Fibroblast of mammary gland (primary cell): ENCODE results near the gene P2RY6.

Experiments used
- DNase-seq: peaks from one replicate; pipeline ENCODE4 v3.0.0-alpha.2; 2010; ENCODE audit warnings: low read depth
- H3K4me3 ChIP-seq: 2 replicates; pipeline ENCODE4 v1.5.1; 2011; ENCODE audit warnings: low read depth, mild to moderate bottlenecking, low read length, moderate library complexity; ENCODE audit not compliant: control insufficient read depth
- CTCF ChIP-seq: conservative IDR thresholded peaks from 2 replicates; pipeline ENCODE4 v1.5.1; 2011; ENCODE audit warnings: low read depth, low read length, inconsistent platforms; ENCODE audit not compliant: control insufficient read depth, insufficient read depth

The P2RY6 gene

GRCh38 chr11:73263640-73264039, 8.5 kb upstream of the P2RY6 start:
- H3K4me3 ChIP-seq, result no peak overlapping the region
- no peak for TF ChIP-seq CTCF
- no peak for DNase-seq

GRCh38 chr11:73265278-73265810, 6.8 kb upstream of the P2RY6 start:
- no peak for DNase-seq
- H3K4me3 ChIP-seq, result no peak overlapping the region
- no peak for TF ChIP-seq CTCF

- no peak for DNase-seq
- no peak for TF ChIP-seq CTCF
- H3K4me3 ChIP-seq, result no peak overlapping the region
Observed at GRCh38 chr11:73265853-73266645, 6.1 kb upstream of the P2RY6 start.

GRCh38 chr11:73266646-73267020, 5.5 kb upstream of the P2RY6 start:
- no peak overlapping the region for H3K4me3 ChIP-seq
- no peak for DNase-seq
- TF ChIP-seq CTCF, result no peak

- no peak overlapping the region for H3K4me3 ChIP-seq
- no peak for TF ChIP-seq CTCF
- no peak for DNase-seq
Observed at GRCh38 chr11:73267122-73267846, 4.9 kb upstream of the P2RY6 start.

GRCh38 chr11:73267906-73268540, 4.1 kb upstream of the P2RY6 start:
- no peak overlapping the region for H3K4me3 ChIP-seq
- no peak for TF ChIP-seq CTCF

More at GRCh38 chr11:73267906-73268540, 4.1 kb upstream of the P2RY6 start:
- DNase-seq, result no peak
